ENCODE results near the gene VAMP4.
"Not testable (repeated sequence)": the region's sequence is repeated elsewhere in the genome, so short reads cannot be mapped to it uniquely, and the experiment has no call there.

The VAMP4 gene

DNA sequence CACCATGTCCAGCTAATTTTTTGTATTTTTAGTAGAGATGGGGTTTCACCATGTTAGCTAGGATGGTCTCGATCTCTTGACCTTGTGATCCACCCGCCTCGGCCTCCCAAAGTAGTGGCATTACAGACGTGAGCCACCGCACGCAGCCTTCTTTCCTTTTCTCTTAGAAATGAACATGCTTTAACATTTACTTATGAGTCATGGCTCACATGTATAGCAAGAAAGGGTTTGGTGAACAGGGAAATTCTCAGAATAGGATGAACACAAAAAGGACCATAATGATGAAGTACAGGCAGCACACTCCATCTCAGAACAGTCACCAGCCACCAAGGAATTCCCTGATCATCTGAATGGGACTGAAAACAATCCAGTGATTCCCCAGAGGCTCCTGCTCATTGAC is 9.4 kb upstream of the VAMP4 start:
- DNase-seq (ENCODE audit: low spot score) = peak; percentile 22

DNA sequence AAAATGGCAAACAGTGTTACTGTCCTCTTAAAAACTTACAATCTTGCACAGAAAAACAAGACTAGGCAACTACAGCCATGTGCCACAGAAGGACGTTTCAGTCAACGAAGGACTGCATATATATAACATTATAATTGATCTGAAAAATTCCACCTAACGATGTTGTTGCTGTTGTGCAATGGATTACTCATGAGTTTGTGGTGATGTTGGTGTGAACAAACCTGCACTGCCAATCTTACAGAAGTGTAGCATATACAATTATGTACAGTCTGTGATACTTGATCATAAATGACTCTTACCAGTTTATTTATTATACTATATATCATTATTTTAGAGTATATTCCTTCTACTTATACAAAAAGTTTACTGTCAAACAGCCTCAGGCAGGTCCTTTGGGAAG is 6.8 kb upstream of the VAMP4 start:
- DNase-seq (ENCODE audit: low spot score) = no peak

DNA sequence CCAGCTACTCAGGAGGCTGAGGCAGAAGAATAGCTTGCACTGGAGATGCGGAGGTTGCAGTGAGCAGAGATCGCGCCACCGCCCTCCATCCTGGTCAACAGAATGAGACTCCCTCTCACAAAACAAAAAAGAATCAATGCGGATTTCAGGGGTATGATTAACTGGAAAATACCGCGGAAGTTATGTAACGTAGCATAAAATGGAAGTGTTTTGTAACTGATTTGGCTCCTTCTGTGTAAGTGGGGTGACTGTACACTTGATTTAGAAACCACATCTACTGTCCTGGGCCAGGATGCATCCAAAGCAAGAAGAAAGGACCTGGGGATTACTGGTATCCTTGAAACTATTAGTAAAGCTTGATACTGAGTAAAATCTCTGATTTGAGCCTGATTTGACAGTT is 3.1 kb upstream of the VAMP4 start:
- DNase-seq (ENCODE audit: low spot score) = no peak

DNA sequence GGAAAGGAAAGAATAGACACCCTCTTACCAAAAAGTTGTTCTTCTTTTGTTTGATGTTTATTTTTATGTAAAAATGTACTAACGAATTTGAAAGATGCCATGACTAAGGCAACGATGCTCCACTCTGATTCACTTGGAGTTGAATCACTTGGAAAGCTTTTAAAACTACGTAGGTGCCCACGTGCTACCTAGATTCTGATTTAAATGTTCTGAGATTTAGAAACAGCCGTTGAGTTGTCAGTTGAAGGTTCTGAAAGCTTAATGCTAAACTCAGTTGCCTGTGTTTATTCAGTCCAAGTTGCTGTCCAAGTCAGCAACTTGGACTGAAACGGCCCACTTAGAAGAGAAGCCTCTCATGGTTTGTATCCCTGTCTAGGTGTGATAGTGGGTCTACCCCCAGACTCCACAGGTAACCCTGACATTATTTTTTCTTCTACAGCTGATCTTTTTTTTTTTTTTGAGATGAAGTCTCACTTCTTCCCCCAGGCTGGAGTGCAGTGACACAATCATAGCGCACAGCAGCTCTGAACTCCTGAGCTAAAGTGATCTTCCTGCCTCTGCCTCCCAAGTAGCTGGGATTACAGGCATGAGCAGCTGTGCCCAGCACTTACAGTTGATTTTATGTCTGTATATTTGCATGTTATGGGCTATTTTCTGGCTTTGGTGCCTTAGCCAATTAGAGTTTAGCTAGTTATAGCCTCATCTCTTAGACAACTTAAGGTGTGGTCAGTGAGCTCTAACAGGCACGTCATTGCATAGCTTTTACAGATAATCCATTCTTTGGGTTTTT is 1.4 kb upstream of the VAMP4 start:
- no peak for DNase-seq (ENCODE audit: low spot score)

DNA sequence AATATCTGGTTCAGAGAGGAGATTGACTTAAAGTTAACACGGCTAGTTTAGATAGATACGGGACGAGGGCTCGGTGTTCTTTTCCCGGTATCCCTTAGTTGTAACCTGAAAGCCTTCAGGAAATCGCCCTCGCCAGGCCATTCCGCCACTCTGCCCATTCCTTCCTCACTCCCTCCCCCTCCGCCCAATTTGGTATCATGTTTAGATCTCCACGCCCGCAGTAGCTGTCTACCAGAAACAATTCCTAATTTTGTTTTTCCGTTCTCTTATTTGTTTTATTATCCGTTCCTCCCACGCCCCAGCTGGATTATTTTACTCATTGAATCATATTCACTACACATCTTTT is 685 bp upstream of the VAMP4 start:
- peak; percentile 16 for DNase-seq (ENCODE audit: low spot score)

DNA sequence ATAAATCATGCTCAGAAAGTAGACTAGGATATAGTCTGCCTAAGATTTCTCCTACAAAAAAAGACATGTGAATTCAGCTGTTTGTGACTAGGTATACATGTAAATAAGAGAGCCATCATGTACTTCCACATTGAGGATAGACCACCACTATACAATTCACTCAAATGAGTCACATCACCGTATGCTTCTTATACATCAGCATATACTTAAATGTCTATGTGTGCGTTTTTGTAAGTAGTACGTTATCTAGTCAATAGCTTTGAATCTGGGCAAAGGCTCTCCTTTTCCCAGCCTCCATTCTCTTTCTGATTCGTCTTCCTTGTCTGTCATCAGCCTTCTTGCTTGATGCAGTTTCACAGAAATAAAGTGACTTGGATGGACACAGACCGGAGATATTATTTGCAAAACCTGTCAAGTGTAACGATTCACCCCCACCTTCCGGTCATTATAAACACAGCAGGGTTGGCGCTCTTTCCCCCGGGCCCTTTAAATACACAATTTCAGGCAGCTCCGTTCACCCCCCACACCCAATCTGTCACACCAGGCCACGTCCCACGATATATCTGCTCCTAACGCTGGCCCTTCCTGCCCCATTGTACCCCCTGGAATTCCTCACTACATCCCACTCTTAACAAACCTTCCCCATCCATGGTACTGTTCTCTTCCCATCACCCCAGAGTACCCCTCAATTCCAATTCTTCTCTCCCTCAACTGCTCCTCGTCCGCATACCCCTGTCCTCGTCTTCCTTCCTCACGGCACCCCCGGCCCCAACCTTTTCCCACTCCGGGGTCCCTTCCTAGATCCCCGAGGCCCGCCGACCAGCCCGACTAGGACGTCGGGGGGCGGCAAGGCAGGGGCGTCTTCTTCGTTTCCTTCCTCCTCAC is 636 bp downstream of the VAMP4 start:
- DNase-seq (ENCODE audit: low spot score) = peak; percentile 44

DNA sequence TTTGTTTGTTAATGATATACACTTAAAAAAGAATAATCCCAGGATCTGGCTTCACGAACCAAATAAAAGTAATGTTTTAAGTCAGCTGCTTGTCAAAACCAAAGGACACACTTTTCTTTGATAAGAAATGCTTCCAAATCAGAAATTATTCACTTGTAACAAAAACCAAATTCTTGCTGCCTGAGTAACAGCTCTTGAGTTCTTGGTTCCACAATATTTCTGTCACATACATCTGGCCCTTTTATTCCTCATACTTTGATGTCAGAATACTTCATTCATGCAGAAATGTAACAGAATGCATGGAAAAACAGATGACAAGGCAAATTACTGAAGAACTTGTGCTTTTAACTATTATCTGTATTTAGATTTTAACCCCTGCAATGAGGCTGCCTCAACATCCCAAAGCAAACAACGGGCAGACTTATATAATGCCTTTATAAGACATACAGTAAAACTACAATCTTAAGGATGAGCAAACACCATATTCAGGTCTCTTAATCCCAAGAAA is 1.5 kb downstream of the VAMP4 start:
- DNase-seq (ENCODE audit: low spot score) = no peak

DNA sequence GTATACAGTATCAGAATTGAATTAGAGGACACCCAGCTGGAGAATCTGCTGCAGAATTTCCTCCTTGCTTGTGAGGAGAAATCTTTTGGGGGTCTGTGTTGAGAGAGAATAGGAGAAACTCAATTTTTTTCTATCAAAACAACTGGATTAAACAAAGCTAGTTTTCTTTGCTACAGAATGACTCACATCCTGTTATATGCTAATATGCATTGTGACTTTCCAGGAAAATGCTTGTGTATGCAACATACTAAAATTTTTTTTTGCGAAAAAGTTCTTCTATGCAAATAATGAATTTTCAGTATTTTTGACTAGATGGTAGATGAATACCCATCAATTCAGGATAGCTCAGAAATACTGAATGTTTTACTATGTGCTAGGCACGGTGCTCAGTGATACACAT is 2.2 kb downstream of the VAMP4 start:
- peak; percentile 26 for DNase-seq (ENCODE audit: low spot score)

DNA sequence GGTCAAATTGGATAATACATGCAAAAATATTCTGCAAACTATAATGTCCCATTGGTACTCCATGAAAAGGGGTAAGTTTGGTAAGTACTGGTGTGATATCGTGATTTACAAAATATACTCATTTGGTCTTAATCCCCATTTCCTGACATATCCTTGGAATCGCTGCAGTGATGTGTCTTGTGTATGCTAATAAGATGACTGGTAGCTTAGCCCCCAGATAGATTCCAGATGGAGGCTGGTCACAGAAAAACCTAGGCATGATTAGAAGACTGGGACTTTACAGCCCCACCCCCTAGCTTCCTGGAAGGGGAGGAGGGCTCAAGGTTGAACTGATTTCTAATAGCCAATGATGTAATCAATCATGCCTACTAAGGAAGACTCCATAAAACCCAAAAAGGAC is 3.0 kb downstream of the VAMP4 start:
- no peak for DNase-seq (ENCODE audit: low spot score)

DNA sequence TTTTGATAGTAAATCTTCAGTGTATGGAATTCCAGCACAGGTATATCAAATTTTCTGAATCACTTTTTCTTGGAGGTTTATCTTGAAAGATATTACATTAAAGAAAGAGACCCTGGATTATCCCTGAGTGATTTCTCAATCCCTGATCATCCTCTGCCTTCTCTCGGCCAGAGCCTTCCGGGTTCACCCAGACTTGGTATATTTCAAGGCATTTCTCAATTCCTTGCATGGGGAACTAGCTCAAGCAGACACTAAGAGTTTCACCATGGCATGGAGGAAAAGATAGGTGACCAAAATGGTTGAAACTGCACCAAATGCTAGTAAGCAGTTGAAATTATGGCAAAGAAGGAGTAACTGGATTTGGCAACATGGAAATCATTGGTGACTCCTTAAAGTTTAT is 5.7 kb downstream of the VAMP4 start:
- no peak for DNase-seq (ENCODE audit: low spot score)

DNA sequence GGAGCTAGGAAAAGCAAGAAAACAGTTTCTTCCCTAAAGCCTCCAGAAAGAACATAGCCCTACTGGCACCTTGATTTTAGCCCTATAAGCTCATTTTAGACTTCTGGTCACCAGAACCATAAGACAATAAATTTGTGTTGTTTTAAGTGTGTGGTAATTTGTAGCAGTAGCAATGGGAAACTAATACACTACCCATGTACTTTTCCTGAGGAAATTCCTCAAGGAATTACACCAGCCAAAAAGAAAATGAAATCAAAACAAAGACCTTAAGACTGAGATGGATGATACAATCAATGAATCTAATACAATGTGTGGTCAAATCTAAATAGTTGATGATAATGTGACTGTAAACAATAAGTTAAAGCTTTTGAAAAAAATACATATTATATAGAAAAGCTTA is 11.8 kb downstream of the VAMP4 start:
- DNase-seq (ENCODE audit: low spot score) = no peak

DNA sequence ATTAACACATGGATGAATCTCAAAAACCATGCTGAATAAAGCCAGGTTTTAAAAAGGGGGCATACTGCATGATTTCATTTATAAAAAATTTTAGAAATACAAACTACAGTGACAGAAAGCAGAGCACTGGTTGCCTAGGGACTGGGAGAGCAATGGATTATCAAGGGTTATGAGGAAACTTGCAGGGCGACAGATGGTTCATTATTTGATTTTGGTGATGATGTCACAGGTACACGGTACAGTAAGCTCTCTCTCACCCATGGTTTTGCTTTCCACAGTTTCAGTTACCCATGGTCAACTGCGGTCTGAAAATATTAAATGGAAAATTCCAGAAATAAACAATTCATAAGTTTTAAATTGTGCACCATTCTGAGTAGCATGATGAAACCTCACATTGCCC is 14.1 kb downstream of the VAMP4 start:
- DNase-seq (ENCODE audit: low spot score) = no peak

DNA sequence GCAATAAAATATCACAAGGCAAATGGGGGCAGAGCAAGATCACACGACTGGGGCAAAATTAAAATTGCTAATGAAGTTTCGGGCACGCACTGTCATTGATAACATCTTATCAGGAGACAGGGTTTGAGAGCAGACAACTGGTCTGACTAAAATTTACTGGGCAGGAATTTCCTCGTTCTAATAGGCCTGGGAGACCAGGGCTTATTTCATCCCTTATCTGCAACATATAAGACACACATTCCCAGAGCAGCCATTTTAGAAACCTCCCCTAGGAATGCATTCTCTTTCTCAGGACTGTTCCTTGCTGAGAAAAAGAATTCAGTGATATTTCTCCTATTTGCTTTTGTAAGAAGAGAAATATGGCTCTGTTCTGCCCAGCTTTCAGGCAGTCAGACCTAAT is 18.7 kb downstream of the VAMP4 start:
- not testable (repeated sequence) for DNase-seq (ENCODE audit: low spot score)

DNA sequence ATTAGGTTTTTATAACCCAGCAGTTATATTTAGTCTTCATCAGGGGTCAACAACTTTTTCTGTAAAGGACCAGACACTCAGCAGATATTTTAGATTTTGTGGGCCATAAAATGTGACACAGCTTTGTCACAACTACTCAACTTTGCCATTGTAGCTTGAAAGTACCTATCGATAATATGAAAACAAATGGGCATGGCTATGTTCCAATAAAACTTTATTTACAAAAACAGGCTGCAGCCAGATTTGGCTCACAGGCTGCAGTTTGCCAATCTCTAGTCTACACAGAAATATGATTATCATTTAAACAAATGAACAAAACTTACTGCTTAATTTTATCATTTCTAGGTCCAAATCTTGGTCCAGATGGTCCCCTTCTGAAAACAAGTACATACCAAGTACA is 23.0 kb downstream of the VAMP4 start:
- no peak for DNase-seq (ENCODE audit: low spot score)

DNA sequence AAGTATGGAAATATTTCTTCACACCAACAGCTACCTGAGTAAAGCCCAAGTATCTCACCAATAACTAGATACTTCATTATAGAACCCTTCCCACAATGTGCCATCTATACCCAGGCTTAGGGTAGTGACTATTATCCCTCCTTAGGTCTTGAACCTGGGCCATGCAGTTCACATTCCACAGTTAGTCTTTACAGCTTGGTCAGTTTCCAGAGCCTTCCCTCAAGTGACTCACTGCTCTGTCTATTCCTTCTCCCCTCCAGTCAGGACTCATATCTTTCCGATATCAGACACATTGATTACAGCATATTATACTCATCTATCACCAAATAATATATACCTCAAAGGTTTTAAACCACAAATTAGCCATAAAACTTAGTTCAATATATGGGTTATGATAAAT is 23.6 kb downstream of the VAMP4 start:
- no peak for DNase-seq (ENCODE audit: low spot score)

DNA sequence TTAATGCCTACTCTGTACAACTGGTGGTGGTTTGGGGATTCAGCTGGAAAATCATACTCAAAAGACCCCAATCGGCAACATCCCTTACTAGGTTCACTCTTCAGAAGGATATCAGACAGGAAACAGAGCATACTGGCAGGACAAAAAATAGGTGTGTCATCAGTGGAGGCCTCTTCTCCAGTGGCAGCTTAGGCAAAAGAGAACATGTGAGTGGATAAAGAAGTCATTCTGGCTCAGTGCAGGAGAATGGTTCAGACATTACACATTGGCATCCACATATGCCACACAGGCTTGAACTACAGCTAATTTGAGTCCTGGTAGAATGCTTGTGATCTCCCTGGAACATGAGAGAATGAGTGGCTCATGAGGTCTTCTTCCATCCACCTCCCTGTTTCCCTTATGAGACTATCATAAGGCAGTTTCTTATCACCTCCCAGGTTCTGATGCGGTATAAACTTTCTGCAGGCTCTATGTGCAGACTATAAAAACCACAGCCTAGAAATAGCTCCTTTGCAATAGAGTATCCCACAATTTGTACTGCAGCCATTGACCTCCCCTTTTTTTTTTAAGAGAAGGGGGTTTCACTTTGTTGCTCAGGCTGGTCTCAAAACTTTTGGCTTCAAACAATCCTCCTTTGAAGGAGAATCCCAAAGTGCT is 24.7 kb downstream of the VAMP4 start:
- no peak for DNase-seq (ENCODE audit: low spot score)

DNA sequence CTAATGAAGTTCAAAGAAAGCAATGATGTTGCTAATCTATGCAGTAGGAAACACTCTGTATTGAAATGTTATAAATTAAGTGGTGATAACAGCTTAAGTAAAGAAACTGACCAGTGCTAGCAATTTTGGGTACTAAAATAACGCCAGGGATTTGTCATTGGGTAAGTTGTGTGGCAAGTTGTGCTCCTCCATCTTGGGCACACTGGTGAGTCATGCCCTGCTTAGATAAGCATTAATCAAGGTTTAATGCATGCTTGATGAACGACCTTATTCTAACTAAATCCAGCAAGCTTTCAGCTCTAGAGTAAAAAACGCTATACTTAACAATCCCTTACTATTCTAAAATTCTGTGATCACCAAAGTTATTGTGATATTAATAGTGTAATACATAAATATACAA is 25.2 kb downstream of the VAMP4 start:
- DNase-seq (ENCODE audit: low spot score) = no peak

DNA sequence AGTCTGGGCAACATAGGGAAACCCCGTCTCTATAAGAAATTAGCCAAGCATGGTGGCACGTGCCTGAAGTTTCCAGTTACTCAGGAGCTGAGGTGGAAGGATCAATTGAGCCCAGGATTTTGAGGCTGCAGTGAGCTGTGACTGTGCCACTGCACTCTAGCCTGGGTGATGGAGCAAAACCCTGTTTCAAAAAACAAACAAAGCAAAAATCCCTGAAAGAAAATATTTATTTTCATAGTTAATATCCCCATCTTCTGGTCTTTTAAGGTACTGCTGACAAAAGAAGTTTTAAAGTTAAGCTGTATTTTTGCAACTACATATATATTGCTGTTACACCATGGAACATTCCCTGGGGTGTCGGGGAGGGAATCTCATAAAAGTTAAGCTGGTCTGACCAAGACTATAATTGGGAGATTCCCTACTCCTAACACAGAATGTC is 26.0 kb downstream of the VAMP4 start:
- no peak for DNase-seq (ENCODE audit: low spot score)

DNA sequence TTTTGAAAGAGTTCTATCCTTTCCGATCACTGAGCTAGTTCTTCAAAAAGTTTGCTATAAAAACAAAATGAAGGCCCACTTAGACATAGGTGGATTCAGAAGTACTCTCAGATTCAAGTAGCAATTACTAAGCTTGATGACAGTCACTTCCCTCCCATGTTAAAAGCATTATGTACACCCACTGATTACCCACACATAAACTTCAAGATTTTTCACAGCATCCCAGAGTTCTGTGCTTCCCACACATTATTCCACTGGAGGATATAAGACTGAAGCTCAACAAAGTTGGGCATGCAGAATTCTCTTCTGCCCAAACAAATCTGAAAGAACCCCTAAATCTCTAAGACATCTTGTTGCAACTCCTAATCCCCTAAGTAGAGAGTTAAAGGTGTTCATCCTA is 29.5 kb downstream of the VAMP4 start:
- DNase-seq (ENCODE audit: low spot score) = no peak

DNA sequence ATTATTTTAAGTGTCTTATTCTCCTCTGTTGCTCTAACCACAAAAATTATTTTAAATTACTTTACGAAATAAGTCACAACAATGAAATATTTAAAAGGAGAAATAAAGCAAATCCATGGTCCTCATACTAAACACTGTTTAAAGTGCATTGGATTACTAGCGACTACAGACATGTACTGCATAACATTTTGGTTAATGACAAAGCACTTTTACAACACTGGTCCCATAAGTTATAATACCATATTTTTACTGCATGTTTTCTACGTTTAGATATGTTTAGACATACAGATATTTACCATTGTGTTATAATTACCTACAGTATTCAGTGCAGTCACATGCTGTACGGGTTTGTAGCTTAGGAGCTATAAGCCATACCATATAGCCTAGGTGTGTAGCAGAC is 30.2 kb downstream of the VAMP4 start:
- DNase-seq (ENCODE audit: low spot score) = no peak

DNA sequence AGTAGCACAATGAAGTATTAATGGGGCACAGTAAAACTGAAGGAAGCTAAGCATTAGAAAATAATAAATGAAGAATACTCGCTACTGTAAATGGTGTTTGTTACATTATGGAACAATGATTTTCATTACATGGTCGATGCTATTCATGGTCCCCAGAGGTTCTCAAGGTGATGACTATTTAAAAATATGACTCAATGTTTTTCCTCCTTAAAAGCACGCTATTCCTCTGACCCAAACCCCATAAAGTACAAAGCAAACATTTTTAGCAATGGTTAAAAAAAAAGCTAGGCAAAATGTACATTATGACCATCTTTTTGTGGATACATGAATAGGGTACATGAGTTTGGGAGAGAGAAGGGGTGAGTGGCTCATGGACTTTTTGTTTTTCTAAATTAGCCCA is 34.3 kb downstream of the VAMP4 start:
- DNase-seq (ENCODE audit: low spot score) = no peak

DNA sequence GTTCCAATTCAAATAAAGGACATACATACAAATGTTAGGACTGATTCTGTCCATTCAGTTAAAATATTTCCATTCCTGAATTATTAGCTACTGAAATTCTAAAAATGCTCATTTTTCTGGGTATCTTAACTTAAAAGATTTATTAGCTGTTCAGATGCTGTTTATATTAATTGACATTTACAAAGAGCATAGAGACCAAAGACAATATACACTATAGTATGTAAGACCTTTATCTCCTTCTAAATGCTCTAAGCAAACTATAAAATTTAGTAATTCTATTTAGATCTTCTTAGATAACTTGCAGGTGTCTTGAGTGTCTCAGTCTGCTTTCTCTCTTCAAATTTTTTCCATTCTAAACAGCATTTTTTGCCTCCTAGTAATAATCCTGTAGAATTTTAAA is 39.3 kb downstream of the VAMP4 start:
- no peak for DNase-seq (ENCODE audit: low spot score)

DNA sequence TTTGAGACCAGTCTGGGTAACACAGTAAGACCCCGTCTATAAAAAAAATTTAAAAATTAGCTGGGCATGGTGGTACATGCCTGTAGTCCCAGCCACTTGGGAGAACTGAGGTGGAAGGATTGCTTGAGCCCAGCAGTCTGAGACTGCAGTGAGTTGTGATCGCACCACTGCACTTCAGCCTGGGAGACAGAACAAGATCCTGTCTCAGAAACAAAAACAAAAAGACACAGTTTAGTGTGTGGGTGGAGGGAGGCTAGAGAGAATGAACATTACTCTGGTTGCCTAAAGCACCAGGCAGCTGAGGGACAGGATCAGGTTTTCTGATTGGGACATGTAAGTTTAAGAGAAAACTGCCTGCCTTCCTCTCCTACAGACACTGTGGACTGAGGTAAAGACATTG is 42.3 kb downstream of the VAMP4 start:
- no peak for DNase-seq (ENCODE audit: low spot score)
